ENCODE measurements around the gene ZNF487.

GRCh38 chr10:43390333-43390732 is 46.6 kb upstream of the ZNF487 start:
- TF ChIP-seq EZH2 (IDR thresholded peaks at IDR 0.05; ENCODE audit: borderline replicate concordance, low read depth, low read length, severe bottlenecking) (no peak), CTCF (IDR thresholded peaks at IDR 0.05; ENCODE audit: borderline replicate concordance, extremely low read depth, low read length, poor library complexity, severe bottlenecking) (no peak)
